HEK293T (cell line): ENCODE results near the gene BMPER.

Source experiments
- CTCF ChIA-PET: fragments of 350-600 bp; formaldehyde crosslinking; extraction: SDS; loops from one replicate; lab custom pipeline; 2021; ENCODE audit warnings: antibody characterized with exemption, inconsistent platforms; lab: Yijun Ruan, JAX
- POLR2A ChIA-PET: fragments of 350-600 bp; formaldehyde crosslinking; extraction: SDS; loops from one replicate; lab custom pipeline; 2020; ENCODE audit warnings: antibody characterized with exemption, inconsistent platforms; lab: Yijun Ruan, JAX
- DNase-seq: peaks from one replicate; pipeline ENCODE4 v3.0.0; 2012; ENCODE audit warnings: mixed read lengths; ENCODE audit errors: extremely low spot score
- ARNT ChIP-seq: fragments of 450-650 bp; IDR thresholded peaks from 2 replicates; pipeline ENCODE4 v1.6.1; 2017; ENCODE audit warnings: mild to moderate bottlenecking
- BHLHE40 ChIP-seq: fragments of 450-650 bp; IDR thresholded peaks from 2 replicates; pipeline ENCODE4 v1.6.1; 2016; ENCODE audit warnings: mild to moderate bottlenecking, moderate library complexity, borderline replicate concordance
- CTBP1 ChIP-seq: fragments of 450-650 bp; IDR thresholded peaks from 2 replicates; pipeline ENCODE4 v1.6.1; 2016; ENCODE audit warnings: borderline replicate concordance
- ELF4 ChIP-seq: fragments of 450-650 bp; IDR thresholded peaks from 2 replicates; pipeline ENCODE4 v1.6.1; 2017; ENCODE audit warnings: antibody characterized with exemption
- FOXA1 ChIP-seq: fragments of 450-650 bp; IDR thresholded peaks from 2 replicates; pipeline ENCODE4 v1.6.1; 2016; ENCODE audit warnings: mild to moderate bottlenecking
- FOXK2 ChIP-seq: fragments of 450-650 bp; IDR thresholded peaks from 2 replicates; pipeline ENCODE4 v1.6.1; 2016; ENCODE audit warnings: mild to moderate bottlenecking
- FOXM1 ChIP-seq: fragments of 450-650 bp; IDR thresholded peaks from 2 replicates; pipeline ENCODE4 v1.6.1; 2017; ENCODE audit warnings: mild to moderate bottlenecking, borderline replicate concordance
- HDGF ChIP-seq: fragments of 450-650 bp; IDR thresholded peaks from 2 replicates; pipeline ENCODE4 v1.6.1; 2017; ENCODE audit warnings: antibody characterized with exemption, borderline replicate concordance
- L3MBTL2 ChIP-seq: fragments of 450-650 bp; conservative IDR thresholded peaks from 2 replicates; pipeline ENCODE4 v1.6.1; 2016; ENCODE audit warnings: mild to moderate bottlenecking
- LEF1 ChIP-seq: fragments of 450-650 bp; IDR thresholded peaks from 2 replicates; pipeline ENCODE4 v1.6.1; 2017; ENCODE audit warnings: mild to moderate bottlenecking, borderline replicate concordance
- NFRKB ChIP-seq: fragments of 450-650 bp; IDR thresholded peaks from 2 replicates; pipeline ENCODE4 v1.6.1; 2016; ENCODE audit warnings: mild to moderate bottlenecking, moderate library complexity
- PKNOX1 ChIP-seq: fragments of 450-650 bp; IDR thresholded peaks from 2 replicates; pipeline ENCODE4 v1.6.1; 2016
- SP1 ChIP-seq: fragments of 450-650 bp; IDR thresholded peaks from 2 replicates; pipeline ENCODE4 v1.6.1; 2017
- SUZ12 ChIP-seq: fragments of 450-650 bp; IDR thresholded peaks from 2 replicates; pipeline ENCODE4 v1.6.1; 2016; ENCODE audit warnings: mild to moderate bottlenecking
- TARDBP ChIP-seq: fragments of 450-650 bp; IDR thresholded peaks from 2 replicates; pipeline ENCODE4 v1.6.1; 2016
- ZNF384 ChIP-seq: fragments of 450-650 bp; IDR thresholded peaks from 2 replicates; pipeline ENCODE4 v1.6.1; 2016

The BMPER gene

GRCh38 chr7:34121366-34121765 lies 216.0 kb downstream of the BMPER start:
- DNase-seq: no peak
- ChIA-PET POLR2A (no interaction called here), CTCF (interaction anchor here (1.0 kb wide), 1 partner anchor 22 kb away, joined by 3 read pairs; no protein-coding TSS in a partner anchor)
- TF ChIP-seq PKNOX1: no peak
- TF ChIP-seq HDGF: no peak
- TF ChIP-seq ELF4: no peak
- TF ChIP-seq FOXA1: no peak
- no peak for TF ChIP-seq TARDBP
- no peak for TF ChIP-seq NFRKB
- TF ChIP-seq ARNT: no peak
- TF ChIP-seq SUZ12: no peak
- TF ChIP-seq L3MBTL2: no peak
- TF ChIP-seq FOXM1: no peak
- no peak for TF ChIP-seq SP1
- no peak for TF ChIP-seq LEF1
- no peak for TF ChIP-seq CTBP1
- TF ChIP-seq ZNF384: no peak
- TF ChIP-seq FOXK2: no peak
- no peak for TF ChIP-seq BHLHE40

DNA sequence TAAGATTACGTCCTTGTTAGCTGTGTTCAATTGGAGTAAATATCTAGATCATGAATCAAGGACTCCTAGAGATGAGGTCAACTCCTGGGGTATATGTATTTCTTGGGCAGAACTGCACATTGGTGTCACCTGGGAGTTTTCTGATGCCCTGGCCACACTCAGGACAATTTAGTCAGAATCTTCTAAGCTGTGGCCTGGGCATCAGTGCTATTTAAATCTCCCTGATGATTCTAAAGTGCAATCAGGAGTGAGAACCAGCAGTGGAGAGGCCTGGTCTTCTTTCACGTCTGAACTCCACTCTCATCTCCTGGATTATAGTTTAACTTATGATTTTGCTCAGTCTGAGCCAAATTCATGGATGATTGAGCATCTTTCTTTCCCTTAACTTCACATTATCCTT lies 218.0 kb downstream of the BMPER start:
- CTCF ChIA-PET: no interaction called here
- no peak for TF ChIP-seq FOXM1
- TF ChIP-seq ARNT: no peak
- TF ChIP-seq FOXA1: no peak
- TF ChIP-seq LEF1: no peak
- TF ChIP-seq NFRKB: no peak
- no peak for TF ChIP-seq FOXK2
- no peak for TF ChIP-seq SUZ12
- TF ChIP-seq PKNOX1: no peak
- no peak for TF ChIP-seq TARDBP
- no peak for TF ChIP-seq SP1
- TF ChIP-seq BHLHE40: no peak
- no peak for TF ChIP-seq ELF4
- TF ChIP-seq ZNF384: no peak
- POLR2A ChIA-PET: no interaction called here
- no peak for DNase-seq

DNA sequence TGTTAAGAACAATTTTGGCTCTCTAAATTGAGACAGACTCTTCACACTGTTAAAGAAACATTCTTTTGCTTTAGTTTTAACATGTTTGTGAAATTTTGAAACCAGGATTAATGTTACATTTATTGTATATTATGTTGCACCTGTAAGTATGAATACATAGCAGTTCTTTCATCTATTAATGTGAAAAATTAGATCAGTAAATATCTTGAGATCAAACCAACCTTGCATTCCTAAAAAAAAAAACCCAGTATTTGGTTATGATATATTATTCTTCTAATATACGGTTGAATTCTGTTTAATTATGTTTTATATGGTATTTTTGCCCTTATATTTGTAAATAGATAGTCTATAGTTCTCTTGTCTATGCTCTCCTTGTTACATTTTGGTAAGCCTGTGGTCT lies 219.4 kb downstream of the BMPER start:
- CTCF ChIA-PET: no interaction called here
- POLR2A ChIA-PET: no interaction called here
- DNase-seq: no peak
- TF ChIP-seq SP1 (no peak), CTBP1 (no peak), SUZ12 (no peak), LEF1 (no peak), BHLHE40 (no peak), PKNOX1 (no peak), NFRKB (no peak), ARNT (no peak), FOXK2 (no peak), ELF4 (no peak), HDGF (no peak), FOXA1 (no peak), ZNF384 (no peak), FOXM1 (no peak), TARDBP (no peak)

GRCh38 chr7:34128762-34129161 lies 223.4 kb downstream of the BMPER start:
- TF ChIP-seq SUZ12 (no peak), HDGF (no peak), ZNF384 (no peak), NFRKB (no peak), FOXM1 (no peak), LEF1 (no peak), ARNT (no peak), L3MBTL2 (no peak), ELF4 (no peak), FOXA1 (no peak), PKNOX1 (no peak), BHLHE40 (no peak), SP1 (no peak), TARDBP (no peak), CTBP1 (no peak), FOXK2 (no peak)

GRCh38 chr7:34130558-34131295 lies 225.4 kb downstream of the BMPER start:
- DNase-seq: no peak
- TF ChIP-seq LEF1 (no peak), FOXM1 (no peak), ZNF384 (no peak), TARDBP (no peak), BHLHE40 (no peak), SP1 (no peak), ARNT (no peak), ELF4 (no peak), NFRKB (no peak), FOXK2 (no peak), SUZ12 (no peak), FOXA1 (no peak), CTBP1 (no peak), PKNOX1 (no peak), HDGF (no peak), L3MBTL2 (no peak)
- ChIA-PET CTCF (no interaction called here), POLR2A (no interaction called here)

More at GRCh38 chr7:34128762-34129161, 223.4 kb downstream of the BMPER start:
- ChIA-PET CTCF (interaction anchor here (1.0 kb wide), 1 partner anchor 9 kb away, joined by 4 read pairs; no protein-coding TSS in a partner anchor), POLR2A (no interaction called here)
- no peak for DNase-seq
